Activated naive CD8-positive, alpha-beta T cell (primary cell): ENCODE results near the gene RAPGEF1.
A peak's percentile ranks its signal among the peaks of the same experiment; 100 is the strongest.

Experiments
- H3K27ac Mint-ChIP-seq: one replicate; pipeline ENCODE4 v1.8.0; 2021; ENCODE audit warnings: mixed read lengths
- H3K27me3 Mint-ChIP-seq: one replicate; pipeline ENCODE4 v1.8.0; 2021; ENCODE audit warnings: mixed read lengths
- H3K36me3 Mint-ChIP-seq: one replicate; pipeline ENCODE4 v1.8.0; 2021; ENCODE audit warnings: mixed read lengths
- H3K4me1 Mint-ChIP-seq: one replicate; pipeline ENCODE4 v1.8.0; 2021; ENCODE audit warnings: low read depth, mixed read lengths
- H3K4me3 Mint-ChIP-seq: one replicate; pipeline ENCODE4 v1.8.0; 2021; ENCODE audit warnings: mild to moderate bottlenecking, mixed read lengths
- H3K9me3 Mint-ChIP-seq: one replicate; pipeline ENCODE4 v1.8.0; 2021; ENCODE audit warnings: low read depth, mixed read lengths

The RAPGEF1 gene, protein sequence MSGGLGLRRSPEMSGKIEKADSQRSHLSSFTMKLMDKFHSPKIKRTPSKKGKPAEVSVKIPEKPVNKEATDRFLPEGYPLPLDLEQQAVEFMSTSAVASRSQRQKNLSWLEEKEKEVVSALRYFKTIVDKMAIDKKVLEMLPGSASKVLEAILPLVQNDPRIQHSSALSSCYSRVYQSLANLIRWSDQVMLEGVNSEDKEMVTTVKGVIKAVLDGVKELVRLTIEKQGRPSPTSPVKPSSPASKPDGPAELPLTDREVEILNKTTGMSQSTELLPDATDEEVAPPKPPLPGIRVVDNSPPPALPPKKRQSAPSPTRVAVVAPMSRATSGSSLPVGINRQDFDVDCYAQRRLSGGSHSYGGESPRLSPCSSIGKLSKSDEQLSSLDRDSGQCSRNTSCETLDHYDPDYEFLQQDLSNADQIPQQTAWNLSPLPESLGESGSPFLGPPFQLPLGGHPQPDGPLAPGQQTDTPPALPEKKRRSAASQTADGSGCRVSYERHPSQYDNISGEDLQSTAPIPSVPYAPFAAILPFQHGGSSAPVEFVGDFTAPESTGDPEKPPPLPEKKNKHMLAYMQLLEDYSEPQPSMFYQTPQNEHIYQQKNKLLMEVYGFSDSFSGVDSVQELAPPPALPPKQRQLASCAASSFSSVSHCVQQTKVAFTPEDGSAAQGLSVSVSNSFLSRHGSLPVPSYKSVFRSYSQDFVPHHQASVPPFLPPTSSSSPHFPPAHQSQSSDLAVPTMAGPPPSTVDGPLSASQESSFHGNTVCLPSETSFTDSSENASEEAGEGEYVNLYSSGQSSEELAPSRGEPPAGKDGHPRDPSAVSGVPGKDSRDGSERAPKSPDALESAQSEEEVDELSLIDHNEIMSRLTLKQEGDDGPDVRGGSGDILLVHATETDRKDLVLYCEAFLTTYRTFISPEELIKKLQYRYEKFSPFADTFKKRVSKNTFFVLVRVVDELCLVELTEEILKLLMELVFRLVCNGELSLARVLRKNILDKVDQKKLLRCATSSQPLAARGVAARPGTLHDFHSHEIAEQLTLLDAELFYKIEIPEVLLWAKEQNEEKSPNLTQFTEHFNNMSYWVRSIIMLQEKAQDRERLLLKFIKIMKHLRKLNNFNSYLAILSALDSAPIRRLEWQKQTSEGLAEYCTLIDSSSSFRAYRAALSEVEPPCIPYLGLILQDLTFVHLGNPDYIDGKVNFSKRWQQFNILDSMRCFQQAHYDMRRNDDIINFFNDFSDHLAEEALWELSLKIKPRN (N-terminal part only)

DNA sequence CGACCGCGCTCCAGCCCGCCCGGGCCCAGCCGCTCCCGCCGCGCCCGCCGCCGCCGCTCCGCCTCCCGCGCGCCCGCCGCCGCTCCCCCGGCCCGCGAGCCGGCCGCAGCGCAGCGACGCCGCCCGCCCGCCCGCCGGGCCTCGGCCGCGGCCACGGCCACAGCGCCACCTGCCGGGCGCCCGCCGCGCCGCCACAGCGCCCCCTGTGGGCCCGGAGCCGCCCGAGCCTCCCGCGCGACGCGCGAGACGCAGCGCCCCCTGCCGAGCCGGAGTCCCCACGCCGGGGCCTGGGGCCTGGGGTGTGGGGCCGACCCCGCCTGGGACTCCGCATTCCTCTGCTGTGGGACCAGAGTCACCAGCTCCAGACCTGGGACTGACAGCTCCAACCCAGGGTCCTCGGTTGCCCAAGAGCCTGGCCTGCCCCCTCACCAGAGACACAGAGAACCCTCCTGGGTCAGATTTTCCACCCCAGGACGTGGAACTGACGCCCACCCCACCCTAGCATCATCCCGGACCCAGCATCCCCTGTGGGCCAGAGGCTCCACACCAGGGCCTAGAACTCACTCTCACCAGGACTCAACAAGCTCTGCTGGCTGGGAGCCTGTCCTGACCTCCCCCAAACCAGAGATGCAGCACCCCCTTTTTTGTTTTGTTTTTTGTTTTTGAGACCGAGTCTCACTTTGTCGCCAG is at the start of gene RAPGEF1:
RAPGEF1 (minus strand) TSS at position 118 of the 690 bp plus-strand sequence. CDS start 246 bp downstream, outside the sequence.
- peaks cover 2% of the 10 kb centered on the region for H3K36me3 Mint-ChIP-seq
- no peaks in the 10 kb centered on the region for H3K9me3 Mint-ChIP-seq
- H3K4me1 Mint-ChIP-seq = peaks cover 64% of the 10 kb centered on the region
- H3K27ac Mint-ChIP-seq = peak within 1 kb of the TSS; percentile 93
- H3K4me3 Mint-ChIP-seq = peak within 1 kb of the TSS; percentile 96
- H3K27me3 Mint-ChIP-seq = no peaks in the 10 kb centered on the region

- Mint-ChIP-seq H3K27me3 (peaks cover 20% of the 10 kb centered on the region), H3K36me3 (no peaks in the 10 kb centered on the region), H3K4me3 (no peak overlapping the region), H3K9me3 (no peaks in the 10 kb centered on the region), H3K27ac (no peak overlapping the region), H3K4me1 (no peaks in the 10 kb centered on the region)
These were observed 49.0 kb upstream of the RAPGEF1 start for GRCh38 chr9:131788851-131789250.

DNA sequence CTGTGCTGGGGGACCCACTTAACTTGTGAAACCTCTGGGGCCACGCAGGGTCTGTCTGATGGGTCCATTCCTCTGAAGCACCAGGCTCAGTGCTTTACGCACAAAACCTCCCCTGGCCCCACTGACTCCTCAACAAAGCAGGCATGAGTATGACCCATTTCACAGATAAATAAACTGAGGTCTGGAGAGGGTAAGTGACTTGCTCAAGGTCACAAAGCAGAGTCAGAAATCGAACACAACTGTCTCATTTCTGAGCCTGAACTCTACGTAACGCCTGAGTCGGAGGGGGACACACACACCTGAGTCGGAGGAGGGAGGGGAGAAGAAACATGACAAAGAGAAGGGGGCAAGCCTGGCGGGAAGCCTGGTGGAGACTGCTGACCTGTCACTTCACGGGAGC is 48.0 kb upstream of the RAPGEF1 start:
- H3K4me1 Mint-ChIP-seq = no peaks in the 10 kb centered on the region
- no peaks in the 10 kb centered on the region for H3K9me3 Mint-ChIP-seq
- no peak overlapping the region for H3K4me3 Mint-ChIP-seq
- peaks cover 26% of the 10 kb centered on the region for H3K27me3 Mint-ChIP-seq
- H3K36me3 Mint-ChIP-seq = no peaks in the 10 kb centered on the region
- no peak overlapping the region for H3K27ac Mint-ChIP-seq

GRCh38 chr9:131784748-131785501 is 45.0 kb upstream of the RAPGEF1 start:
- Mint-ChIP-seq H3K4me1 (peaks cover 2% of the 10 kb centered on the region), H3K27ac (no peak overlapping the region)

GRCh38 chr9:131781069-131781468 is 41.2 kb upstream of the RAPGEF1 start:
- no peaks in the 10 kb centered on the region for H3K9me3 Mint-ChIP-seq
- H3K27ac Mint-ChIP-seq = peak overlapping the region; percentile 16
- peaks cover 20% of the 10 kb centered on the region for H3K27me3 Mint-ChIP-seq

More at GRCh38 chr9:131784748-131785501, 45.0 kb upstream of the RAPGEF1 start:
- H3K9me3 Mint-ChIP-seq = no peaks in the 10 kb centered on the region
- peaks cover 22% of the 10 kb centered on the region for H3K27me3 Mint-ChIP-seq
- no peak overlapping the region for H3K4me3 Mint-ChIP-seq
- no peaks in the 10 kb centered on the region for H3K36me3 Mint-ChIP-seq

GRCh38 chr9:131776473-131776872 is 36.6 kb upstream of the RAPGEF1 start:
- Mint-ChIP-seq H3K36me3 (no peaks in the 10 kb centered on the region), H3K4me1 (peaks cover 2% of the 10 kb centered on the region), H3K27me3 (peaks cover 8% of the 10 kb centered on the region), H3K9me3 (no peaks in the 10 kb centered on the region), H3K27ac (no peak overlapping the region), H3K4me3 (no peak overlapping the region)

More at GRCh38 chr9:131781069-131781468, 41.2 kb upstream of the RAPGEF1 start:
- no peak overlapping the region for H3K4me3 Mint-ChIP-seq
- H3K36me3 Mint-ChIP-seq = no peaks in the 10 kb centered on the region
- H3K4me1 Mint-ChIP-seq = peaks cover 2% of the 10 kb centered on the region

DNA sequence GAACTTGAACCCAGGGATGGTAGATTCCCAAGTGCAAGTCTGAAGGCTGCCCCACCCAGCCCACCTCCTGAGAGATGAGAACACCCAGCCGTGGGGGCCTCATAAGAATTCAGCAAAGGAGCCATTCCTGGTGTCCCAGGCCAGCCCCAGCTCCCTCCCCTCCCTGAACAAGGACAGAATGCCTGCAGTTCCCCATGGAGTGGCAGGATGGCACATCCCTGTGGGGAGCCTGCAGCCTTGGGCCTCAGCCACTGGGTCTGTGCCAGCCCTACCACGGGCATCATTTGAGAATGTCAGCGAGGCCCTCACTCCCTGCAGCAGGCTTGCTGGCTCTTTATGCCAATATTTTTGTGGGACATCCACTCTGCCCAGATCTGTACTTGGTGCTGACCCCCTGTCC is 36.2 kb upstream of the RAPGEF1 start:
- Mint-ChIP-seq H3K9me3 (no peaks in the 10 kb centered on the region), H3K27ac (no peak overlapping the region)

GRCh38 chr9:131774636-131775035 is 34.8 kb upstream of the RAPGEF1 start:
- no peak overlapping the region for H3K4me3 Mint-ChIP-seq
- no peak overlapping the region for H3K27ac Mint-ChIP-seq
- H3K4me1 Mint-ChIP-seq = no peaks in the 10 kb centered on the region
- H3K27me3 Mint-ChIP-seq = peaks cover 13% of the 10 kb centered on the region
- no peaks in the 10 kb centered on the region for H3K36me3 Mint-ChIP-seq
- H3K9me3 Mint-ChIP-seq = no peaks in the 10 kb centered on the region

More for the DNA sequence above, 36.2 kb upstream of the RAPGEF1 start:
- peaks cover 8% of the 10 kb centered on the region for H3K27me3 Mint-ChIP-seq
- H3K4me3 Mint-ChIP-seq = no peak overlapping the region
- H3K36me3 Mint-ChIP-seq = no peaks in the 10 kb centered on the region
- H3K4me1 Mint-ChIP-seq = peaks cover under 1% of the 10 kb centered on the region

DNA sequence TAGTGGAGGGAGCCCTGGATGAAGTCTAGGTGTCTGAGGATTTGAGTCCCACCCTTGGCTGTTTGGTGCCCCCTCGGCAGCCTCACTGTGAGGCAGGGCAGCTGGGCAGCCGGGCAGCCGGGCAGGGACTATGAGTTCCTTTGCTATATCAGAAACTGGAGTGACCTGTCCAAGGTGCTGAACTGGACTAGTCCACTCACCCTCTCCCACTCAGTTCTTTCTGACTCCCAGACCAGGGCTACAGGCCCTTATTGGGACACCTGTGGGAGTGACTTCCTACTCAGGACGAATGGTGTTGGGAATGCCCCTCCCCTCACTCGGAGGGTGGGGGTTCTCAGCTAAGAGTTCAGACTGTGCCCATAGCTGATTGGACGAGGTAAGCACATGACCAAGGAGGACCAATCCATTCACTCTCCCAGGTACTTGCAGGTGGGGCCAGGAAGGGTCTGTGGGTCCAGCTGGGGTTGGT is 34.1 kb upstream of the RAPGEF1 start:
- no peak overlapping the region for H3K4me3 Mint-ChIP-seq
- H3K9me3 Mint-ChIP-seq = no peaks in the 10 kb centered on the region
- H3K36me3 Mint-ChIP-seq = no peaks in the 10 kb centered on the region
- no peaks in the 10 kb centered on the region for H3K4me1 Mint-ChIP-seq
- H3K27ac Mint-ChIP-seq = no peak overlapping the region
- peaks cover 13% of the 10 kb centered on the region for H3K27me3 Mint-ChIP-seq

GRCh38 chr9:131772940-131773339 is 33.1 kb upstream of the RAPGEF1 start:
- no peak overlapping the region for H3K27ac Mint-ChIP-seq
- no peaks in the 10 kb centered on the region for H3K9me3 Mint-ChIP-seq
- H3K27me3 Mint-ChIP-seq = peaks cover 9% of the 10 kb centered on the region
- H3K4me1 Mint-ChIP-seq = no peaks in the 10 kb centered on the region
- no peak overlapping the region for H3K4me3 Mint-ChIP-seq
- no peaks in the 10 kb centered on the region for H3K36me3 Mint-ChIP-seq

DNA sequence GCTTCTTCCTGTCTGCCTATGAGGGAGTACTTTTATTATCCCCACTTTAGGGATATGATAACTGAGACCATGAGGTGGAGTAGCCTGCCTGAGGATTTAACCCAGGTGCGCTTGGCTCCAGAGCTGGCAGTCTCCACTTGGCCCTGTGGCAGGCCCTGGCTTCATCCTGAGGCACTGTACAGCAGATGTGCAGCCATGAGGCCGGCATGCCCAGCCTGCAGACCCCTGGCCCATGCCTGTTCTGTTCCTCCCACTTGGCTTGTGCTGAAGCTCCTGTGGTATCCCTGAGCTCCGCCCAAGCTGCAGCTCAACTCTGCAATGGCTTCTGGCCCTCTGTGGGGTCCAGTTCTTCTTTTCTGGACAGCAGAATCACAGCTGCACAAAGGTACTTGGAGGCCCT is 31.8 kb upstream of the RAPGEF1 start:
- Mint-ChIP-seq H3K36me3 (no peaks in the 10 kb centered on the region), H3K4me1 (no peaks in the 10 kb centered on the region), H3K27ac (no peak overlapping the region), H3K4me3 (no peak overlapping the region), H3K9me3 (no peaks in the 10 kb centered on the region), H3K27me3 (peaks cover 9% of the 10 kb centered on the region)

- Mint-ChIP-seq H3K36me3 (no peaks in the 10 kb centered on the region), H3K4me3 (no peak overlapping the region), H3K9me3 (no peaks in the 10 kb centered on the region), H3K27me3 (peaks cover 11% of the 10 kb centered on the region), H3K4me1 (no peaks in the 10 kb centered on the region), H3K27ac (no peak overlapping the region)
These were observed 29.5 kb upstream of the RAPGEF1 start for GRCh38 chr9:131769361-131769760.

DNA sequence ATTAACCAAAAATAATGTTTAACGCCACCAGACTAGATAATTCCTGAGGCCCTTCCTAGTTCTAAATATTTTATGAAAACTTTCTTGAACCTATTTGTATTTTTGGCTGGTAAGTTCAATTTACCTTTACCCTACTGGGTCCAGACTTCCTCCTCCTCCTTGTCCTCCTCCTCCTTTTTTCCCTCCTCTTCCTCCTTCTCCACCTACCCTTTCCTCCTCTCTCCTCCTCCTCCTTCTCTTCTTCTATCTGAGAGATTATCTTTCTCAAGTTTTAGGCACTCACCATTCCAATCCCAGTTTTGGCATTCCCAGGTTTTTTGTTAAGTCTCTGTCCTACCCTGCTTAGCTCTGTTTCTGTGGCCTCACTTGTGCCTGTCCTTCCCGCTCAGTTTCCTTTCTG is 24.7 kb upstream of the RAPGEF1 start:
- H3K4me1 Mint-ChIP-seq = no peaks in the 10 kb centered on the region
- H3K4me3 Mint-ChIP-seq = no peak overlapping the region
- H3K36me3 Mint-ChIP-seq = no peaks in the 10 kb centered on the region
- H3K27me3 Mint-ChIP-seq = peaks cover 4% of the 10 kb centered on the region
- H3K9me3 Mint-ChIP-seq = no peaks in the 10 kb centered on the region
- H3K27ac Mint-ChIP-seq = no peak overlapping the region
